Neural progenitor cell (in vitro differentiated cells): ENCODE measurements around the gene C13orf42. TPM values are rescaled to one million over a fixed set of nuclear protein-coding genes. Genes with fewer than 3 reads are reported as not detected.

Experiments used
- DNase-seq: peaks from one replicate; pipeline ENCODE4 v3.0.0-alpha.2; 2016; ENCODE audit warnings: low spot score
- H2AFZ ChIP-seq: fragments of 200-600 bp; sonication (generic); replicated peaks from 2 replicates; pipeline ENCODE4 v1.6.1; 2016; ENCODE audit warnings: antibody characterized with exemption
- H3F3A ChIP-seq: fragments of 200-600 bp; sonication (generic); 2 replicates; pipeline ENCODE4 v1.6.1; 2016; ENCODE audit warnings: antibody characterized with exemption, low read depth
- H3K27ac ChIP-seq: fragments of 200-600 bp; sonication (generic); 2 replicates; pipeline ENCODE4 v1.5.1; 2016; ENCODE audit warnings: mild to moderate bottlenecking
- H3K27me3 ChIP-seq: fragments of 200-600 bp; sonication (generic); 2 replicates; pipeline ENCODE4 v1.6.1; 2016; ENCODE audit warnings: mild to moderate bottlenecking, moderate library complexity
- H3K36me3 ChIP-seq: fragments of 200-600 bp; sonication (generic); 2 replicates; pipeline ENCODE4 v1.5.1; 2016
- H3K4me1 ChIP-seq: fragments of 200-600 bp; sonication (generic); 2 replicates; pipeline ENCODE4 v1.6.1; 2016; ENCODE audit warnings: mixed run types
- H3K4me2 ChIP-seq: fragments of 200-600 bp; sonication (generic); 2 replicates; pipeline ENCODE4 v1.6.1; 2016
- H3K4me3 ChIP-seq: fragments of 200-600 bp; sonication (generic); 2 replicates; pipeline ENCODE4 v1.5.1; 2016
- H3K79me2 ChIP-seq: fragments of 200-600 bp; sonication (generic); 2 replicates; pipeline ENCODE4 v1.6.1; 2016; ENCODE audit warnings: low read depth
- H3K9ac ChIP-seq: fragments of 200-600 bp; sonication (generic); 2 replicates; pipeline ENCODE4 v1.6.1; 2016
- H3K9me3 ChIP-seq: fragments of 200-600 bp; sonication (generic); 2 replicates; pipeline ENCODE4 v1.5.1; 2016; ENCODE audit warnings: low read depth
- H4K20me1 ChIP-seq: fragments of 200-600 bp; sonication (generic); 2 replicates; pipeline ENCODE4 v1.6.1; 2016; ENCODE audit warnings: low read depth
- H3K27ac Mint-ChIP-seq: 3 replicates; pipeline ENCODE4 v1.8.0; 2021; ENCODE audit warnings: mixed read lengths
- H3K27me3 Mint-ChIP-seq: 2 replicates; pipeline ENCODE4 v1.8.0; 2022; ENCODE audit warnings: low read depth, mild to moderate bottlenecking, inconsistent platforms, moderate library complexity, mixed read lengths; ENCODE audit not compliant: insufficient read depth
- H3K36me3 Mint-ChIP-seq: 3 replicates; pipeline ENCODE4 v1.8.0; 2021; ENCODE audit warnings: mixed read lengths
- H3K4me1 Mint-ChIP-seq: 3 replicates; pipeline ENCODE4 v1.8.0; 2021; ENCODE audit warnings: mixed read lengths
- H3K4me3 Mint-ChIP-seq: 3 replicates; pipeline ENCODE4 v1.8.0; 2021; ENCODE audit warnings: mild to moderate bottlenecking, moderate library complexity, mixed read lengths
- H3K9me3 Mint-ChIP-seq: 3 replicates; pipeline ENCODE4 v1.8.0; 2020; ENCODE audit warnings: mixed read lengths
- CTCF ChIP-seq: fragments of 200-600 bp; sonication (generic); IDR thresholded peaks from 2 replicates; pipeline ENCODE4 v1.5.1; 2017; ENCODE audit warnings: antibody characterized with exemption, mild to moderate bottlenecking
- EZH2 ChIP-seq: fragments of 200-600 bp; sonication (generic); IDR thresholded peaks from 2 replicates; pipeline ENCODE4 v1.6.1; 2017; ENCODE audit warnings: antibody characterized with exemption, mild to moderate bottlenecking, moderate library complexity
- EZH2phosphoT487 ChIP-seq: fragments of 200-600 bp; sonication (generic); IDR thresholded peaks from 2 replicates; pipeline ENCODE4 v1.6.1; 2017; ENCODE audit warnings: antibody characterized with exemption
- total RNA-seq: library from RNA; depleted of rRNA; stranded (reverse); fragments of >200 nt; gene quantifications from 2 replicates; pipeline ENCODE4 v1.2.3, GENCODE V29; 2015; ENCODE audit warnings: low replicate concordance

Gene C13orf42
- total RNA-seq, 1 donor from 2014 or later = 0.65 TPM

- H3K4me3 ChIP-seq = no peak overlapping the region
- no peaks in the 10 kb centered on the region for H3K36me3 ChIP-seq
- no peak for TF ChIP-seq EZH2phosphoT487
- no peak for TF ChIP-seq CTCF
- no peak for TF ChIP-seq EZH2
- no peaks in the 10 kb centered on the region for H3K4me1 Mint-ChIP-seq
- H3K9me3 Mint-ChIP-seq = peaks cover 9% of the 10 kb centered on the region
- H3K79me2 ChIP-seq = no peaks in the 10 kb centered on the region
- H2AFZ ChIP-seq = no peak overlapping the region
- H3K27ac Mint-ChIP-seq = no peak overlapping the region
- no peaks in the 10 kb centered on the region for H3K36me3 Mint-ChIP-seq
- H3F3A ChIP-seq = no peaks in the 10 kb centered on the region
- no peak overlapping the region for H3K4me2 ChIP-seq
- H3K27ac ChIP-seq = no peak overlapping the region
- no peaks in the 10 kb centered on the region for H3K4me1 ChIP-seq
- no peaks in the 10 kb centered on the region for H4K20me1 ChIP-seq
- no peak for DNase-seq
- no peaks in the 10 kb centered on the region for H3K27me3 ChIP-seq
- no peak overlapping the region for H3K9ac ChIP-seq
- no peaks in the 10 kb centered on the region for H3K9me3 ChIP-seq
- peaks cover 5% of the 10 kb centered on the region for H3K27me3 Mint-ChIP-seq
- H3K4me3 Mint-ChIP-seq = no peak overlapping the region
Measured at GRCh38 chr13:51113969-51114368, 2.9 kb upstream of the C13orf42 start.

GRCh38 chr13:51113186-51113881 lies 2.3 kb upstream of the C13orf42 start:
- no peak overlapping the region for H3K4me2 ChIP-seq
- H3K27me3 ChIP-seq = no peaks in the 10 kb centered on the region
- no peaks in the 10 kb centered on the region for H3K4me1 ChIP-seq
- H3K27ac Mint-ChIP-seq = peak overlapping the region; percentile 93
- peaks cover 7% of the 10 kb centered on the region for H3K9me3 Mint-ChIP-seq
- H3K9ac ChIP-seq = no peak overlapping the region
- peaks cover 5% of the 10 kb centered on the region for H3K27me3 Mint-ChIP-seq
- H3K4me3 Mint-ChIP-seq = no peak overlapping the region
- no peak for DNase-seq
- no peak overlapping the region for H2AFZ ChIP-seq
- H3K79me2 ChIP-seq = no peaks in the 10 kb centered on the region
- H3K4me1 Mint-ChIP-seq = no peaks in the 10 kb centered on the region
- H3K4me3 ChIP-seq = no peak overlapping the region
- no peak overlapping the region for H3K27ac ChIP-seq
- no peaks in the 10 kb centered on the region for H3K36me3 Mint-ChIP-seq
- TF ChIP-seq CTCF = no peak
- no peak for TF ChIP-seq EZH2
- TF ChIP-seq EZH2phosphoT487 = no peak
- H3K36me3 ChIP-seq = no peaks in the 10 kb centered on the region
- no peaks in the 10 kb centered on the region for H3F3A ChIP-seq
- no peaks in the 10 kb centered on the region for H3K9me3 ChIP-seq
- H4K20me1 ChIP-seq = no peaks in the 10 kb centered on the region

- no peaks in the 10 kb centered on the region for H3K36me3 Mint-ChIP-seq
- H4K20me1 ChIP-seq = no peaks in the 10 kb centered on the region
Measured at GRCh38 chr13:51112771-51113170, 1.7 kb upstream of the C13orf42 start.

More at GRCh38 chr13:51112771-51113170, 1.7 kb upstream of the C13orf42 start:
- peak overlapping the region; percentile 93 for H3K27ac Mint-ChIP-seq
- H3K4me3 Mint-ChIP-seq = no peak overlapping the region
- no peaks in the 10 kb centered on the region for H3K4me1 Mint-ChIP-seq
- peaks cover 5% of the 10 kb centered on the region for H3K27me3 Mint-ChIP-seq
- Histone ChIP-seq H3K9me3 (no peaks in the 10 kb centered on the region), H3K36me3 (no peaks in the 10 kb centered on the region), H3F3A (no peaks in the 10 kb centered on the region), H3K27ac (no peak overlapping the region), H2AFZ (no peak overlapping the region), H3K4me3 (no peak overlapping the region), H3K4me2 (no peak overlapping the region), H3K27me3 (no peaks in the 10 kb centered on the region), H3K9ac (no peak overlapping the region), H3K4me1 (no peaks in the 10 kb centered on the region), H3K79me2 (no peaks in the 10 kb centered on the region)
- TF ChIP-seq EZH2phosphoT487 (no peak), CTCF (no peak), EZH2 (no peak)
- DNase-seq = no peak
- peaks cover under 1% of the 10 kb centered on the region for H3K9me3 Mint-ChIP-seq
